CD4-positive, alpha-beta T cell (primary cell): ENCODE data around the gene IL22RA1. TPM values are rescaled to one million over a fixed set of nuclear protein-coding genes. Genes with fewer than 3 reads are reported as not detected.

ENCODE experiments used
- ATAC-seq: fragments of 200-7000 bp; cut with Tn5 transposase; one replicate; pipeline ENCODE4 v1.10.0; 2022; ENCODE audit warnings: mild to moderate bottlenecking; ENCODE audit not compliant: poor library complexity
- CTCF ChIA-PET: fragments of 350-600 bp; sonication (Branson Sonifier 250); formaldehyde crosslinking; loops from one replicate; lab custom pipeline; 2021; ENCODE audit warnings: antibody characterized with exemption, inconsistent platforms; lab: Charles Lee
- POLR2A ChIA-PET: fragments of 350-600 bp; sonication (Branson Sonifier 250); formaldehyde crosslinking; loops from one replicate; lab custom pipeline; 2021; ENCODE audit warnings: antibody characterized with exemption, inconsistent platforms; lab: Charles Lee
- DNase-seq, 14 experiments: peaks; one replicate each; pipeline ENCODE4 v3.0.0-alpha.2; 2013 to 2020; ENCODE audit warnings: mixed read lengths in 2 of 14
- H3K27ac ChIP-seq, 2 donors: one replicate each; pipeline versions ENCODE4 v1.5.1 to v1.7.0; 2013; ENCODE audit warnings: low read length in 2 of 2, low read depth in 1 of 2, mild to moderate bottlenecking in 1 of 2
- H3K27me3 ChIP-seq, 2 experiments: 1 replicate in 1 of 2; 2 replicates in 1 of 2; pipeline versions ENCODE4 v1.6.1 to v1.7.0; 2013; ENCODE audit warnings: low read length in 2 of 2, control low read depth in 1 of 2, mild to moderate bottlenecking in 1 of 2, moderate library complexity in 1 of 2; ENCODE audit not compliant: insufficient read depth in 2 of 2, control insufficient read depth in 1 of 2
- H3K36me3 ChIP-seq: one replicate; pipeline ENCODE4 v1.6.1; 2013; ENCODE audit warnings: low read length, control low read depth; ENCODE audit not compliant: insufficient read depth
- H3K4me1 ChIP-seq: one replicate; pipeline ENCODE4 v1.6.1; 2013; ENCODE audit warnings: low read length, control low read depth; ENCODE audit not compliant: insufficient read depth
- H3K4me3 ChIP-seq: one replicate; pipeline ENCODE4 v1.5.1; 2013; ENCODE audit warnings: mild to moderate bottlenecking, low read length, moderate library complexity
- H3K9me3 ChIP-seq, 2 experiments: 1 replicate in 1 of 2; 2 replicates in 1 of 2; pipeline versions ENCODE4 v1.6.1 to v1.7.0; 2013; ENCODE audit warnings: low read length in 2 of 2, mild to moderate bottlenecking in 2 of 2, control low read depth in 1 of 2, moderate library complexity in 1 of 2; ENCODE audit not compliant: control insufficient read depth in 1 of 2, insufficient read depth in 1 of 2
- H3K27ac Mint-ChIP-seq: one replicate; pipeline ENCODE4 v1.8.0; 2020; ENCODE audit warnings: mixed read lengths
- H3K27me3 Mint-ChIP-seq: one replicate; pipeline ENCODE4 v1.8.0; 2021; ENCODE audit warnings: mixed read lengths
- H3K36me3 Mint-ChIP-seq: one replicate; pipeline ENCODE4 v1.8.0; 2021; ENCODE audit warnings: low read depth, mixed read lengths
- H3K4me1 Mint-ChIP-seq: one replicate; pipeline ENCODE4 v1.8.0; 2021; ENCODE audit warnings: low read depth, mixed read lengths
- H3K4me3 Mint-ChIP-seq: one replicate; pipeline ENCODE4 v1.8.0; 2020; ENCODE audit warnings: mild to moderate bottlenecking, mixed read lengths
- H3K9me3 Mint-ChIP-seq: one replicate; pipeline ENCODE4 v1.8.0; 2020; ENCODE audit warnings: mixed read lengths
- CTCF ChIP-seq: fragments of 200-600 bp; IDR thresholded peaks from one replicate; pipeline ENCODE4 v1.8.0; 2022; ENCODE audit warnings: antibody characterized with exemption, mild to moderate bottlenecking
- intact Hi-C, 2 experiments: fragments of 100-400 bp; cut with DNase I in 1 of 2; cut with micrococcal nuclease in 1 of 2; formaldehyde crosslinking; loops; one replicate each; pipeline versions ENCODE4 v1.15.1 to v1.9.0; 2023 to 2025; cut with DNase I, micrococcal nuclease
- total RNA-seq, 174 experiments: library from RNA in 2 of 174; stranded (reverse) in 2 of 174; gene quantifications; one replicate each; pipeline ENCODE4 v1.2.3 and lab custom pipeline; 2021 to 2026

Gene IL22RA1
- total RNA-seq, 2 experiments from 2014 or later, result not detected

DNA sequence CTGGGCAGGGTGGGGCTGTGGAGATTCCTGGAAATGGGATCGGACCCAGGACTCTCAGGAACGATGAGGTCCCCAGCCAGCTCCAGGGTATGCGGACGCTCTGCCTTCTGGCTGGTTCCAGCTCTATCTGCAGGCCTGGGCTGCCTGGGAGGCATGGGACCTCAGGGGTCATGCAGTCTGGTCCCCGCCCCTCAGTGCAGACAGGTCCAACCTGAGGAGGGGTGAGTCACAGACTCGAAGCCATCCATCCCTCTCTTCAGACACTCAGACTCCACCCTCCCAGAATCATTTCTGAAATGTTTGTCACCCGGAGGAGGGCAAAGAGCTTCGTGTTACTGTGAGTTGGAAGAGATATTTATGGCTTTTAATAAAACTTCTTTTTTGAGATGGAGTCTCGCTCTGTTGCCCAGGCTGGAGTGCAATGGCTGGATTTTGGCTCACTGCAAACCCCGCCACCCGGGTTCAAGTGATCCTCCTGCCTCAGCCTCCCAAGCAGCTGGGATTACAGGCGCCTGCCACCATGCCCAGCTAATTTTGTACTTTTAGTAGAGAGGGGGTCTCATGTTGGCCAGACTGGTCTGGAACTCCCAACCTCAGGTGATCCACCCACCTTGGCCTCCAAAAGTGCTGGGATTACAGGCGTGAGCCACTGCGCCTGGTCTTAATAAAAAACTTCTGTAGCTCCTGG is 25.1 kb downstream of the IL22RA1 start:
- TF ChIP-seq CTCF, result no peak
- H3K36me3 ChIP-seq, result no peaks in the 10 kb centered on the region
- no peak overlapping the region for H3K27ac ChIP-seq
- no peak overlapping the region for H3K4me3 ChIP-seq
- no peak overlapping the region for H3K27ac Mint-ChIP-seq
- ChIA-PET POLR2A (no interaction called here), CTCF (no interaction called here)
- H3K4me1 ChIP-seq, result peaks cover under 1% of the 10 kb centered on the region
- ATAC-seq (no peak), DNase-seq (no peak)
- intact Hi-C loops, result no loop called here
- no peaks in the 10 kb centered on the region for H3K36me3 Mint-ChIP-seq
- no peaks in the 10 kb centered on the region for H3K9me3 ChIP-seq
- H3K4me3 Mint-ChIP-seq, result no peak overlapping the region
- H3K27me3 Mint-ChIP-seq, result peaks cover 42% of the 10 kb centered on the region
- peaks cover 5 to 15% of the 10 kb centered on the region in 2 experiments for H3K27me3 ChIP-seq
- no peaks in the 10 kb centered on the region for H3K4me1 Mint-ChIP-seq
- no peaks in the 10 kb centered on the region for H3K9me3 Mint-ChIP-seq

DNA sequence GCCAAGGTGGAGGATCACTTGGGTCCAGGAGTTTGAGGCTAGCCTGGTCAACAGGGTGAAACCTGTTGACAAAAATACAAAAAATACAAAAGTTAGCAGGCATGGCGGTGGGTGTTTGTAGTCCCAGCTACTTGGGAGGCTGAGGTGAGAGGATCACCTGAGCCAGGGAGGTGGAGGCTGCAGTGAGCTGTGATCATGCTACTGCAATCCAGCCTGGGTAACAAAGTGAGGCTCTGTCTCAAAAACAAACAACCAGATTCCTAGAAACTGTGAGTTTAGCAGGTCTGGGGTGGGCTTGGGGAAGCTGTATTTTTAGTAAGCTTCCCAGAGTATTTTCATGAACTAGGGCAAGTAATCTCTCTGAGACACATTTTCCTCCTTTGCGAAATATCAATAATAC is 25.8 kb downstream of the IL22RA1 start:
- ChIA-PET CTCF (no interaction called here), POLR2A (no interaction called here)
- H3K27me3 ChIP-seq, result peaks cover 5 to 15% of the 10 kb centered on the region in 2 experiments
- Mint-ChIP-seq H3K9me3 (no peaks in the 10 kb centered on the region), H3K4me3 (no peak overlapping the region), H3K27me3 (peaks cover 48% of the 10 kb centered on the region), H3K4me1 (peaks cover 5% of the 10 kb centered on the region), H3K27ac (no peak overlapping the region), H3K36me3 (no peaks in the 10 kb centered on the region)
- intact Hi-C loops, result no loop called here
- no peaks in the 10 kb centered on the region for H3K36me3 ChIP-seq
- no peak overlapping the region for H3K4me3 ChIP-seq
- ATAC-seq (no peak), DNase-seq (no peak)
- no peak for TF ChIP-seq CTCF
- H3K4me1 ChIP-seq, result peaks cover 8% of the 10 kb centered on the region
- H3K9me3 ChIP-seq, result no peaks in the 10 kb centered on the region
- no peak overlapping the region for H3K27ac ChIP-seq

DNA sequence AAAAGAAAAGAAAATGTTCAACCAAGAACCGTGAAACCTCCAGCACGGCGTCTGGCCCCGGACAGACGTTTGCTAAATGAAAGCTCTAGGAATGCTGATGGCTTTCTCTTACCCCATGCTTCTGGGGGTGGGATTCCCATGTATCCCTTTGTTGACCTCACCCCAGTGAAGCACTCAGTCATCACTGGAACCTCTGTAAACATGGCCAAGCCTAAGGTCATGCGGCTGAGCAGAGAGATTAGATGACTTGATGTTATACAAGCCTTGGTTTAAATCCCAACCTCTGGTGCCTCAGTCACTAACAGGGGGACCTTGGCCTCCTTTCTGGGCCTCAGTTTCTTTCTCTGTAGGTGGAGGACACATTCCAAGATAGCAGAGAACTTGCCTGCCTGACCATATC is 28.2 kb downstream of the IL22RA1 start:
- ATAC-seq (no peak), DNase-seq (no peak)
- no peak overlapping the region for H3K27ac ChIP-seq
- no peak for TF ChIP-seq CTCF
- POLR2A ChIA-PET, result no interaction called here
- H3K4me1 ChIP-seq, result peaks cover 9% of the 10 kb centered on the region
- no peaks in the 10 kb centered on the region for H3K36me3 Mint-ChIP-seq
- intact Hi-C loops, result no loop called here
- H3K4me1 Mint-ChIP-seq, result peaks cover 5% of the 10 kb centered on the region
- H3K27ac Mint-ChIP-seq, result no peak overlapping the region
- no peaks in the 10 kb centered on the region for H3K36me3 ChIP-seq
- H3K27me3 ChIP-seq, result peaks cover 5 to 13% of the 10 kb centered on the region in 2 experiments
- CTCF ChIA-PET, result no interaction called here
- H3K4me3 Mint-ChIP-seq, result no peak overlapping the region
- H3K27me3 Mint-ChIP-seq, result peaks cover 42% of the 10 kb centered on the region
- no peaks in the 10 kb centered on the region for H3K9me3 Mint-ChIP-seq
- no peak overlapping the region for H3K4me3 ChIP-seq
- H3K9me3 ChIP-seq, result no peaks in the 10 kb centered on the region
